Mesendoderm (in vitro differentiated cells): Measurements from ENCODE around the gene RRP12.

ENCODE experiments used
- DNase-seq: peaks from one replicate; pipeline ENCODE4 v3.0.0; 2013
- H2AK5ac ChIP-seq: 2 replicates; pipeline ENCODE4 v1.6.1; 2013; ENCODE audit warnings: low read length, inconsistent platforms
- H2BK120ac ChIP-seq: 2 replicates; pipeline ENCODE4 v1.6.1; 2013; ENCODE audit warnings: low read depth, mild to moderate bottlenecking, low read length, moderate library complexity, mixed read lengths
- H2BK15ac ChIP-seq: replicated peaks from 2 replicates; pipeline ENCODE4 v1.6.1; 2013; ENCODE audit warnings: low read depth, mild to moderate bottlenecking, moderate library complexity
- H2BK5ac ChIP-seq: 2 replicates; pipeline ENCODE4 v1.6.1; 2013; ENCODE audit warnings: low read length, inconsistent platforms
- H3K18ac ChIP-seq: 2 replicates; pipeline ENCODE4 v1.6.1; 2013; ENCODE audit warnings: mild to moderate bottlenecking, low read length, mixed read lengths
- H3K23ac ChIP-seq: one replicate; pipeline ENCODE4 v1.6.1; 2013; ENCODE audit warnings: low read length
- H3K27ac ChIP-seq: 2 replicates; pipeline ENCODE4 v1.5.1; 2013; ENCODE audit warnings: low read depth, mild to moderate bottlenecking, inconsistent platforms, low read length, moderate library complexity
- H3K27me3 ChIP-seq: 2 replicates; pipeline ENCODE4 v1.6.1; 2013; ENCODE audit warnings: low read length, control low read depth, mild to moderate bottlenecking, inconsistent platforms; ENCODE audit not compliant: insufficient read depth, poor library complexity
- H3K36me3 ChIP-seq: 2 replicates; pipeline ENCODE4 v1.6.1; 2013; ENCODE audit warnings: low read length, inconsistent platforms; ENCODE audit not compliant: control insufficient read depth, insufficient read depth
- H3K4ac ChIP-seq: one replicate; pipeline ENCODE4 v1.6.1; 2013; ENCODE audit warnings: low read depth, mild to moderate bottlenecking, low read length, moderate library complexity
- H3K4me1 ChIP-seq: 2 replicates; pipeline ENCODE4 v1.6.1; 2013; ENCODE audit warnings: low read depth, low read length, inconsistent platforms; ENCODE audit not compliant: control insufficient read depth
- H3K4me2 ChIP-seq: 2 replicates; pipeline ENCODE4 v1.6.1; 2013; ENCODE audit warnings: low read length
- H3K4me3 ChIP-seq: 2 replicates; pipeline ENCODE4 v1.5.1; 2013; ENCODE audit warnings: mild to moderate bottlenecking, low read length
- H3K56ac ChIP-seq: one replicate; pipeline ENCODE4 v1.6.1; 2013; ENCODE audit warnings: low read length
- H3K79me1 ChIP-seq: 2 replicates; pipeline ENCODE4 v1.6.1; 2013; ENCODE audit warnings: low read length, inconsistent platforms
- H3K79me2 ChIP-seq: 2 replicates; pipeline ENCODE4 v1.6.1; 2013; ENCODE audit warnings: mild to moderate bottlenecking, low read length; ENCODE audit not compliant: control insufficient read depth, insufficient read depth
- H3K9ac ChIP-seq: 2 replicates; pipeline ENCODE4 v1.6.1; 2013; ENCODE audit warnings: low read length, inconsistent platforms
- H4K5ac ChIP-seq: one replicate; pipeline ENCODE4 v1.6.1; 2013; ENCODE audit warnings: low read length
- H4K8ac ChIP-seq: one replicate; pipeline ENCODE4 v1.6.1; 2013; ENCODE audit warnings: low read depth, mild to moderate bottlenecking, control low read depth, low read length, moderate library complexity
- WGBS: extraction: QIAGEN DNeasy Blood & Tissue Kit; methylation state at CpG from one replicate; pipeline ENCODE4 v1.1.7; 2013; ENCODE audit warnings: low lambda C conversion rate, missing lambda C conversion rate; ENCODE audit not compliant: insufficient coverage; ENCODE audit errors: extremely low coverage; 5-methylcytosine and 5-hydroxymethylcytosine counted together

Gene RRP12

DNA sequence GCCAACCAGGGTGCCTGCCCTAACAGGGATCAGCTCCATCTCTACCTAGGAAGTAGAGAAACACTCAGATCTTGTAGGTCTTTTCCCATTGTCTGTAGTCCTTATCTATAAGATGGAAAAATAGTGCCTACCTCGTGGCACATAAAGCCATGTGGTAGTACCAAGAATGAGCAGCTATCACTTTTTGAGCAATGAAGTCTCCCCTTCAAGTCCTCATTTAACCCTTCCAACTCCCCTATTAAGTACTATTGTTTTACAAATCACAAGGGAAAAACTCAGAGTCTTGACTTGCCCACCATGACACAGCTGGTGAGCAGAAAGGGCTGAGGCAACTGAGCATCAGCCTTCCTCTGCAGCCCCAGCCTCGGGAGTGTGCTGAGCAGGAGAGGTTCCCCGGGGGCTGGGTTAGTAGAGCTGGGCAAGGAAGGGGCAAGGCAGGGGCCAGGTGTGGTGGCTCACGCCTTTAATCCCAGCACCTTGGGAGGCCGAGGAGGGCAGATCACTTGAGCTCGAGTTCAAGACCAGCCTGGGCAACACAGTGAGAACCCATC lies 69.9 kb downstream of the RRP12 start:
- H3K4me1 ChIP-seq = peaks cover 6% of the 10 kb centered on the region
- no CpG with 5 or more reads among the region's 6 CpGs for WGBS
- no peak overlapping the region for H3K9ac ChIP-seq
- H3K4me3 ChIP-seq = no peak overlapping the region
- H3K4ac ChIP-seq = no peak overlapping the region
- H3K27ac ChIP-seq = no peak overlapping the region
- no peaks in the 10 kb centered on the region for H3K27me3 ChIP-seq
- H3K56ac ChIP-seq = no peak overlapping the region
- H2BK5ac ChIP-seq = no peak overlapping the region
- H3K79me1 ChIP-seq = peaks cover 6% of the 10 kb centered on the region
- no peak overlapping the region for H2AK5ac ChIP-seq
- no peak overlapping the region for H3K4me2 ChIP-seq
- no peak overlapping the region for H2BK15ac ChIP-seq
- H3K36me3 ChIP-seq = no peaks in the 10 kb centered on the region
- H3K79me2 ChIP-seq = peaks cover 6% of the 10 kb centered on the region
- no peak overlapping the region for H3K18ac ChIP-seq
- no peak overlapping the region for H2BK120ac ChIP-seq
- no peak overlapping the region for H3K23ac ChIP-seq
- H4K8ac ChIP-seq = no peak overlapping the region
- no peak overlapping the region for H4K5ac ChIP-seq
- no peak for DNase-seq

DNA sequence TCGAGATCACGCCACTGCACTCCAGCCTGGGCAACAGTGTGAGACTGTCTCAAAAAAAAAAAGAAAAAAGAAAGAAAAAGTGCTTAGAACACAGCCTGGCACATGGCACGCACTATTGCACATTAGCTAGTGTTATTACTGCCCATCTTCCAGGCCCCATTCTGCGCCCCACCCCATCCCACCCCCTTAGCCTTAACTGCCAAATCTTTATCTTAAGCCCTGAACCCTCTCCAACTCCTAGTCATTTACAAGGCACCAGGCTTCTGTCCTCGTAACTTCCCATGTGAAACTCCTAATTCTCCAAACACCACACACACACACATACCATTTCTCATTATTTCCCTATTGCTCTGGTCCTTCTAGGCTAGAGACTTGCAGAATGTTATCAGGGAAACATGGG lies 71.4 kb downstream of the RRP12 start:
- no CpG with 5 or more reads among the region's 5 CpGs for WGBS

DNA sequence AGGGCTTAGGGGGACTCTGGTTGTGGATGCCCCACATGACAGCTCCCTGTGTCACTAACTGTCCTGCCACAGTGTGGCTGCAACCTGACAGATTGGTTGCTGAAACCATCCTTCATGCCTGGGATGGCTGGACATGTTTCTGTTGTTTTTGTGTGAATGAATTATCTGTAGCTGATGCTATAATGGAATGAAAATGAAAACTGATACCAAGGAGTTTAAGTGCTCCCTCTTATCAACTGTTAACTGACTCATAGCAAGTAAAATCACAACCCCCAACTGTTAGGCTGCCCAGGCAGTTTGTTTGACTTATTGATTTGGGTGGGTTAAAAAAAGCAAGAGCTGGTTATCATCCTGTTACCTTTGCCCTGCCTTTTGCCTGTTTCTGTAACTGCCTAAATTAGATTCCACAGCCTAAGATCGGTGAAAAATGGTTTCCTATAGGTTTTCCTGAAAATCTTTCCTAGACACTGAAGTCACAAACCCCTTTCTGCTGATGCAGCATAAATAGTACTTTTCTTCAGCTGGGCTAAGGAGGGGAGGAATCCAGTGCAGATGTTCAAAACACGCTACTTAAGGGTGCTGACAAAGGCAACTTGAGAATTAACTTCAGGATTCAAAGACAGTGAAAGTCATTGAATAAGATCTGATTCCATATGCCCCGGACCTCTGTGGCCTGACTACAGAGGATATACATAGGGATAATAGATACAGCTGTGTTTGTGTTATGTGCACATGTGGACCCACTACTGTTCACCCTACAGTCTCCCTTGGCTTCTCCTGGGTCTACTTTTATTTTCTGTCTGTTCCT lies 72.3 kb downstream of the RRP12 start:
- peak overlapping the region; percentile 57 for H3K23ac ChIP-seq
- no peak overlapping the region for H4K5ac ChIP-seq
- H2AK5ac ChIP-seq = no peak overlapping the region
- DNase-seq = no peak
- no peak overlapping the region for H2BK5ac ChIP-seq
- H4K8ac ChIP-seq = no peak overlapping the region
- H3K4ac ChIP-seq = no peak overlapping the region
- no peak overlapping the region for H3K9ac ChIP-seq
- H3K27me3 ChIP-seq = no peaks in the 10 kb centered on the region
- no peak overlapping the region for H2BK120ac ChIP-seq
- H3K36me3 ChIP-seq = no peaks in the 10 kb centered on the region
- peaks cover 6% of the 10 kb centered on the region for H3K4me1 ChIP-seq
- no peak overlapping the region for H3K18ac ChIP-seq
- no peak overlapping the region for H3K4me3 ChIP-seq
- H3K79me2 ChIP-seq = peaks cover 6% of the 10 kb centered on the region
- H3K56ac ChIP-seq = peak overlapping the region; percentile 19
- H3K4me2 ChIP-seq = no peak overlapping the region
- peaks cover 6% of the 10 kb centered on the region for H3K79me1 ChIP-seq
- no peak overlapping the region for H3K27ac ChIP-seq
- no peak overlapping the region for H2BK15ac ChIP-seq
- WGBS = no CpG with 5 or more reads among the region's 3 CpGs

More for the DNA sequence above, 71.4 kb downstream of the RRP12 start:
- H3K27me3 ChIP-seq = no peaks in the 10 kb centered on the region
- no peak overlapping the region for H4K8ac ChIP-seq
- H3K79me1 ChIP-seq = peaks cover 6% of the 10 kb centered on the region
- no peak overlapping the region for H3K4ac ChIP-seq
- H2BK5ac ChIP-seq = no peak overlapping the region
- no peak overlapping the region for H3K23ac ChIP-seq
- H3K36me3 ChIP-seq = no peaks in the 10 kb centered on the region
- H2BK15ac ChIP-seq = no peak overlapping the region
- no peak overlapping the region for H2BK120ac ChIP-seq
- no peak for DNase-seq
- H3K4me3 ChIP-seq = no peak overlapping the region
- peaks cover 6% of the 10 kb centered on the region for H3K79me2 ChIP-seq
- no peak overlapping the region for H3K27ac ChIP-seq
- no peak overlapping the region for H4K5ac ChIP-seq
- no peak overlapping the region for H3K18ac ChIP-seq
- no peak overlapping the region for H3K9ac ChIP-seq
- no peak overlapping the region for H3K56ac ChIP-seq
- H2AK5ac ChIP-seq = no peak overlapping the region
- no peak overlapping the region for H3K4me2 ChIP-seq
- peaks cover 6% of the 10 kb centered on the region for H3K4me1 ChIP-seq

DNA sequence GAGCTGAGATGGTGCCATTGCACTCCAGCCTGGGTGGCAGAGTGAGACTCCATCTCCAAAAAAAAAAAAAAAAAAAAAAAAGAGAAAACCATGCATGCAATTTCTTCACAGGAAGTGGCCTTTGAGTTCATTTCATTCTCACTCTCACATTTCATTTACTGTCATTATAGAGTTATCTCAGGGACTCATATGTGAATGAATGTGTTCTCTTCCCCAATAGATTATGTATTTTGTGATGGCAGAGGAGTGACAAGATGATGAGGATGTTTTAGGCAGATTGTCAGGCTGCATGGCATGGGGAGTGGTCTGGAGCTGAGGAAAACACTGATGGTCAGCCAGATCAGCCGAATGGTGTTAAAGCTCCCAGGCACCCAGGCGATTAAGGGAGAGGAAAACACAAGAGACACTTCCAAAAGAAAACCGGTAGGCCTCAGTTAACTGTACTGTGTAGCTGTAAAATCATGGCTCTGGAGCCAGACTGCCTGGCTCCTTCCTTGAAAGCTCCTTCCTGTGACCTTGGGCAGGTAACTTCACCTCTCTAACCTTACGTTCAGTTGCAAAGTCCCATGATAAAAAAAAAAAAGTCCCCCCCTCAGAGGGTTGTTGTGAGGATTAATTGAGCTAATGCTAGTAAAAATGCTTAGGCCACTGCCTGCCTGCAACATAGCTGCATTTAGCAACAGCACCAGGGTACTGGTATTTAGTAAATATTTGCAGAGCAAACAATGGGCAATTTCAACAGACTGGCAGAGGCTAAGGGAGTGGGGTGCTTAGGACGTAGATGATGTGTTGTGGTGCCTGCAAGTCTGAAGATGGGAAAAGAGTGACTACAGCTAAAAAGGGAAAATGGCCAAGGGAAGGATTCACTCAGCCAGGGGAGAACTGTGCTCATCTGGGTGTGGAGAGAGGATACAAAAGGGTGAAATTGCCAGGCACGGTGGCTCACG lies 73.5 kb downstream of the RRP12 start:
- Histone ChIP-seq H3K4ac (no peak overlapping the region), H3K79me2 (peaks cover 5% of the 10 kb centered on the region), H3K4me2 (no peak overlapping the region), H3K4me3 (no peak overlapping the region), H3K56ac (peak overlapping the region; percentile 15), H4K8ac (no peak overlapping the region), H2BK5ac (no peak overlapping the region), H3K9ac (peak overlapping the region; percentile 16), H3K4me1 (peaks cover 6% of the 10 kb centered on the region), H3K27me3 (no peaks in the 10 kb centered on the region), H2BK120ac (no peak overlapping the region), H2AK5ac (no peak overlapping the region), H3K18ac (no peak overlapping the region), H2BK15ac (no peak overlapping the region), H4K5ac (no peak overlapping the region), H3K27ac (no peak overlapping the region), H3K23ac (no peak overlapping the region), H3K36me3 (no peaks in the 10 kb centered on the region), H3K79me1 (peaks cover 6% of the 10 kb centered on the region)
- no CpG with 5 or more reads among the region's 7 CpGs for WGBS
- DNase-seq = no peak

DNA sequence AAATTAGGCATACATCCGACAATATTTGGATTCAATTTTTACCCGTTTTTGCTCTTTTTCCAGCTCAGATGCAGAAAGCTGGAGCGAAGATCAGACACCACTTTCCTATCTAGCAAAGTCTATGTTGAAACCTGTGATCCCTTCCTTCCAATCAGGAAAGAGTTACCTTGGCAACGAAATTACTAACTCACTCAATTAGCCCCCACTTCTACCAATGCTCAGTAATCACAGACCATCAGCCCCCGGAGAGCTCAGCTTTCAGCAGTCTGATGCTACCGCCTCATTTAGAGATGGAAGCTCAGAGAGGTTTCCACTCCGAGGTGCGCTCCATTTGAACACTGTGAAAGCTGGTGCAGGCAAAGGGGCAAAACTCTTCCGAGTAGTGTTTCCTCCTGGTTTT lies 75.4 kb downstream of the RRP12 start:
- Histone ChIP-seq H3K9ac (no peak overlapping the region), H3K18ac (no peak overlapping the region), H4K8ac (no peak overlapping the region), H2AK5ac (no peak overlapping the region), H3K79me1 (peaks cover 3% of the 10 kb centered on the region), H3K27ac (no peak overlapping the region), H3K27me3 (no peaks in the 10 kb centered on the region), H2BK15ac (no peak overlapping the region), H3K56ac (no peak overlapping the region), H3K4me3 (no peak overlapping the region), H3K23ac (no peak overlapping the region), H4K5ac (no peak overlapping the region), H3K4me1 (peaks cover 5% of the 10 kb centered on the region), H3K4me2 (no peak overlapping the region), H3K79me2 (no peaks in the 10 kb centered on the region), H2BK120ac (no peak overlapping the region), H2BK5ac (no peak overlapping the region), H3K36me3 (no peaks in the 10 kb centered on the region), H3K4ac (no peak overlapping the region)
- no CpG with 5 or more reads among the region's 9 CpGs for WGBS
- DNase-seq = peak; percentile 54
